ENCODE data around the gene WWC2.
A peak's percentile ranks its signal among the peaks of the same experiment; 100 is the strongest.

WWC2 gene

GRCh38 chr4:183094393-183095198, 4.5 kb upstream of the WWC2 start:
- no peaks in the 10 kb centered on the region for H3K27me3 ChIP-seq (ENCODE audit: insufficient read depth, low read length)
- no peaks in the 10 kb centered on the region for H3K9me3 ChIP-seq (ENCODE audit: low read length)
- no peaks in the 10 kb centered on the region for H3K4me1 ChIP-seq (ENCODE audit: insufficient read depth, low read length)
- no peak overlapping the region for H3K4me3 ChIP-seq (ENCODE audit: low read length)
- H3K36me3 ChIP-seq (ENCODE audit: insufficient read depth, low read length), result no peaks in the 10 kb centered on the region
- no peak overlapping the region for H2AFZ ChIP-seq (ENCODE audit: low read depth, low read length)

- no peak overlapping the region for H3K4me3 ChIP-seq (ENCODE audit: low read length)
- H3K9me3 ChIP-seq (ENCODE audit: low read length), result no peaks in the 10 kb centered on the region
Observed at GRCh38 chr4:183095199-183095512, 3.9 kb upstream of the WWC2 start.

DNA sequence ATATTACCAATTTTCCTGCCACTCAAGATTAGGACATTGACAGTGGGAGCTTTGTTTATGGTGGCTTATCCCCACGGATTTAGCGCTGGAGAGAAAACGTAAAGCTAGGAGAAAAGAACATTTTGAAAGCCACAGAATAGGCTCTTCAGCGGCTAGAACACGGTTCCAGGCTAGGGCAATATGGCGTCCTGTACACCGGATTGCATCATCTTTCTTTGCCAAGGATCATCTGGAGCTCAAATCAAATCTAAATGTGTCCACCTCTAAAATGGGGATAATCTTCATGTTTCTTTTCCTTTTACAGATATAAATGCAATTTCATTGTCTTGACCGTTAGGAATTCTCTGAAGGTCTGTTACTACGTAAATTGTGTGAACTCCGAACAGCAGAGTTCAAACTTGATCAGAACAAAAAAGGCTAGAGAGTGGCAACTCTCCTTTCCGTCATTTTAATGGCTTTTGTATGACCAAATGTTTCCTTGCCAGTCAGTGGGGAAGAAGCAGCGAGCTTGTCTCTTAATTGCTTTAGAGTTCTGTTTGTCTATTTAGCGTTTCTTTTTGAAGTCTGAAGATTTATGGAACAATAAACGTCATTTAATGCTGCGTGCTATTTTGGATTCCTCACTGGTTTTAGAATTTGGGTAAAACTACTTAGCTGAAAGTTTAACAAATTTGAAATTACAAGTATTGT, 2.6 kb upstream of the WWC2 start:
- Histone ChIP-seq H3K4me3 (ENCODE audit: low read length) (no peak overlapping the region), H3K27me3 (ENCODE audit: insufficient read depth, low read length) (no peaks in the 10 kb centered on the region), H3K36me3 (ENCODE audit: insufficient read depth, low read length) (no peaks in the 10 kb centered on the region), H2AFZ (ENCODE audit: low read depth, low read length) (no peak overlapping the region), H3K4me1 (ENCODE audit: insufficient read depth, low read length) (peaks cover 9% of the 10 kb centered on the region), H3K9me3 (ENCODE audit: low read length) (no peaks in the 10 kb centered on the region)

More at GRCh38 chr4:183095199-183095512, 3.9 kb upstream of the WWC2 start:
- H3K36me3 ChIP-seq (ENCODE audit: insufficient read depth, low read length), result no peaks in the 10 kb centered on the region
- H3K4me1 ChIP-seq (ENCODE audit: insufficient read depth, low read length), result no peaks in the 10 kb centered on the region
- no peak overlapping the region for H2AFZ ChIP-seq (ENCODE audit: low read depth, low read length)
- H3K27me3 ChIP-seq (ENCODE audit: insufficient read depth, low read length), result no peaks in the 10 kb centered on the region

DNA sequence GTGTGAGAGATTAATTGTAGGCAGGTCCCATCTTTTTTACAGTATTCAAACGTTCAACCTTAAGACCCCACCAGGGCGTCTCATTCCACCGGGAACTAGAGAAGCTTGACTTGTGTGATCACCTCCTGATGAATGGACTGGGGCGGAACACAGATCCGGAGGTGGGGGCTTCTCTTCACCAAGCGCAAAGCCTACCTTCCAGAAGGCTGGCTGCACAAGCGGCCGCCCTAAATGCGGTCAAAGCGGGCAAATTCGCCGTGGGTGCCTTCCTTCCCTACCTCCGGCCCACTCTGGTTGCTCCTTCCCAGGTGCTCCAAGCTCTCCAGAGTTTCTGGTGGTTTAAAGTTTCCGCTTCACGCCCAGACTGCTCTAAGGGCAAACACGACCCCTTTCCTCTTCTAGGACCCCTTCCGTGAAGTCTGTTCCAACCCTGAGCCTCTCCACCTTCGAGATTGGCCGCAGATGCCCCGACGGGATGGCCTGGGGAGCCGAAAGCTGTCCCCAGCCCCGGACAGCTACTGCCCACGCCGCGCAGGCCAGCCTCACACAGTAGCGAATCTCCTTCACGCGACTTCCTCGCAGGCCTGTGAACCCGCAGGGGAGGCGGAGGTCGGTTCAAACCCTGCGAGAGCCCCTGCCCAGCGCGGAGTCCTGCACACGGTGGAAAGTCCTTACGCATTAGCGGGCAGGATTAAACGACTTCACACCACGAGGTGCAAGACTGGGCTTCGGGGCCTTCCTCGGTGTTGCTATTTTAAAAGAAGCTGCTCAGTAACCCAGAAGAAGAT, 1.6 kb upstream of the WWC2 start:
- Histone ChIP-seq H3K27me3 (ENCODE audit: insufficient read depth, low read length) (no peaks in the 10 kb centered on the region), H3K9me3 (ENCODE audit: low read length) (no peaks in the 10 kb centered on the region), H3K36me3 (ENCODE audit: insufficient read depth, low read length) (no peaks in the 10 kb centered on the region), H3K4me1 (ENCODE audit: insufficient read depth, low read length) (peaks cover 13% of the 10 kb centered on the region), H2AFZ (ENCODE audit: low read depth, low read length) (no peak overlapping the region), H3K4me3 (ENCODE audit: low read length) (no peak overlapping the region)

DNA sequence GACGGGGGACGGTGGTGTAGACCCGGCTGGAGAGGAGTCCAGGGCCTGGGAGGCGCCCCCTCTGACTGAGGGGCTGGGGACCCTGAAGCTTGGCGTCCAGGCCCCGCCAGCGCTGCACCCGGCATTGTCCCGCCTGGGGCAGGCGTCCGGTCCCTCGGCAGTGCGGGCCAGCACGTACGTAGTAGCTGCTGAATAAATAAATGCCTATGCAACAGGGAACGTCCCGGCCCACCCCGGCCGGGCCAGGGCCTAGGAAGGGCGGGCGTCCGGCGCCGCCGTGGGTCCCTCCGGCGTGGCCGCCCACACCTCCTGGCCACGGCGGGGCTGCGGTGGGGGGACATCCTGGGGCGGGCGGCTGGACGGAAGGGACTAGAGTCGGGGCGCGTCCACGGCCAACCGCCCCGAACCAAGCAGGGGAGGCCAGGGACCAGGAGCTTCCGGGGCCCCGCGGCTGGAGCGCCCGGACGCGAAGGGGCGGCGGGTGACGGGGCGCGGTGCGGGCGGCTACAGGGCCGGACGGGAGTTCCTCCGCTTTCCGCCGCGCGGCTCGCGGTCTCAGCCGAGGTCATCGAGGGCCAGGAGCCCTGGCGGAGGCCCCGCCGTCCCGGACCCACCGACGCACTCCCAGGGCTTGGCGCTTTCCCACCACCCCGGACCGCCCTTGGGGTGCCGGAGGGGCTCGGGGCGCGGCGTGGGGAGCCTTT, 886 bp upstream of the WWC2 start:
- Histone ChIP-seq H3K4me1 (ENCODE audit: insufficient read depth, low read length) (peaks cover 13% of the 10 kb centered on the region), H3K4me3 (ENCODE audit: low read length) (peak overlapping the region; percentile 75), H3K36me3 (ENCODE audit: insufficient read depth, low read length) (no peaks in the 10 kb centered on the region), H3K27me3 (ENCODE audit: insufficient read depth, low read length) (no peaks in the 10 kb centered on the region), H2AFZ (ENCODE audit: low read depth, low read length) (peak overlapping the region; percentile 100), H3K9me3 (ENCODE audit: low read length) (no peaks in the 10 kb centered on the region)

- peak overlapping the region; percentile 100 for H2AFZ ChIP-seq (ENCODE audit: low read depth, low read length)
- no peaks in the 10 kb centered on the region for H3K27me3 ChIP-seq (ENCODE audit: insufficient read depth, low read length)
- peaks cover 13% of the 10 kb centered on the region for H3K4me1 ChIP-seq (ENCODE audit: insufficient read depth, low read length)
- H3K36me3 ChIP-seq (ENCODE audit: insufficient read depth, low read length), result no peaks in the 10 kb centered on the region
- no peaks in the 10 kb centered on the region for H3K9me3 ChIP-seq (ENCODE audit: low read length)
- H3K4me3 ChIP-seq (ENCODE audit: low read length), result peak overlapping the region; percentile 75
Observed at GRCh38 chr4:183099537-183100297, 660 bp downstream of the WWC2 start.

- peak overlapping the region; percentile 75 for H3K4me3 ChIP-seq (ENCODE audit: low read length)
- H2AFZ ChIP-seq (ENCODE audit: low read depth, low read length), result peak overlapping the region; percentile 100
- H3K27me3 ChIP-seq (ENCODE audit: insufficient read depth, low read length), result no peaks in the 10 kb centered on the region
- no peaks in the 10 kb centered on the region for H3K36me3 ChIP-seq (ENCODE audit: insufficient read depth, low read length)
- H3K4me1 ChIP-seq (ENCODE audit: insufficient read depth, low read length), result peaks cover 13% of the 10 kb centered on the region
- H3K9me3 ChIP-seq (ENCODE audit: low read length), result no peaks in the 10 kb centered on the region
Observed at GRCh38 chr4:183100298-183100599, 1.2 kb downstream of the WWC2 start.

DNA sequence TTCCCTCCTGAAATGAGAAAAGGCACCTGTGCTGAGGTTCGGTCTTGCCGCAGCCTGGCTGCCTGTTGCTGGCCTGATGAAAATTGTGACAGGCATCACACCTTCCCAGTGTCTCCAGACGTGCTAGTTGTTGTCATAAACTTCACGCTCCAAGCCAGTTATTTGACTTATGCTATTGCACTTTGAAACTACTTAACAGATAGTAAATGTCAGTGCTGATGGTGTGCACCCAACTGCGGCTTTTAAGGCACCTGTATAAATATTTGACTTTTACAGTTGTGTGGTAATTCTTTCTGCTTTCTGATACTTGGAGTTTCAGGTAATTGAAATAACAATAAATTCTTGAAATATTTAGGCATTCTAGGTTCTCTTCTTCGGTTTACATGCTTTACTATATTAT, 1.8 kb downstream of the WWC2 start:
- H3K36me3 ChIP-seq (ENCODE audit: insufficient read depth, low read length), result no peaks in the 10 kb centered on the region
- H2AFZ ChIP-seq (ENCODE audit: low read depth, low read length), result no peak overlapping the region
- peaks cover 13% of the 10 kb centered on the region for H3K4me1 ChIP-seq (ENCODE audit: insufficient read depth, low read length)
- H3K27me3 ChIP-seq (ENCODE audit: insufficient read depth, low read length), result no peaks in the 10 kb centered on the region
- H3K4me3 ChIP-seq (ENCODE audit: low read length), result peak overlapping the region; percentile 75
- no peaks in the 10 kb centered on the region for H3K9me3 ChIP-seq (ENCODE audit: low read length)

DNA sequence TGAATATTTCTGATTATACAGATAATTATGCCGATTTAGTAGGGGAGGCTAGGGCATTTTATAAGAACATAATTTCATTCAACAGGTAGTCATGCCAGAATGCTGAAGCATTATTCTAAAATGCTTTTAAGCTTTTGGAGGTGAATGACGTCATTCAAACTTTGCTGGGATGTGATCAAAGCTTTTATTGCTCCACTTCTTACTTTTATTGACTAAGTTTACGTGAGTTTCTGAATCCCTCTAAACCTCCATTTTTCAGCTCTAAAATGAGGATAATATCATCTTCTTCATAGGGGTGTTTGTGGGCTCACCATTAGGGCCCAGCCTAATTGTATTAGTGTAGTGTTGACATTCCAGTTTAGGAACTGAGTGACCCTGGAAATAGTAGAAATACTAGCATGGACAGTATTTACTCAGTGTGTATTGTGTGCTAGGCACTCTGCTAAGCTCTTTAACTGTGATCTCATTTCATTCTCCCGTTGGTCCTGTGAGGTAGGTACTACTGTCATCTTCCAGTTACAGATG, 3.0 kb downstream of the WWC2 start:
- peaks cover 13% of the 10 kb centered on the region for H3K4me1 ChIP-seq (ENCODE audit: insufficient read depth, low read length)
- no peak overlapping the region for H3K4me3 ChIP-seq (ENCODE audit: low read length)
- H2AFZ ChIP-seq (ENCODE audit: low read depth, low read length), result no peak overlapping the region
- no peaks in the 10 kb centered on the region for H3K36me3 ChIP-seq (ENCODE audit: insufficient read depth, low read length)
- H3K9me3 ChIP-seq (ENCODE audit: low read length), result no peaks in the 10 kb centered on the region
- H3K27me3 ChIP-seq (ENCODE audit: insufficient read depth, low read length), result no peaks in the 10 kb centered on the region

DNA sequence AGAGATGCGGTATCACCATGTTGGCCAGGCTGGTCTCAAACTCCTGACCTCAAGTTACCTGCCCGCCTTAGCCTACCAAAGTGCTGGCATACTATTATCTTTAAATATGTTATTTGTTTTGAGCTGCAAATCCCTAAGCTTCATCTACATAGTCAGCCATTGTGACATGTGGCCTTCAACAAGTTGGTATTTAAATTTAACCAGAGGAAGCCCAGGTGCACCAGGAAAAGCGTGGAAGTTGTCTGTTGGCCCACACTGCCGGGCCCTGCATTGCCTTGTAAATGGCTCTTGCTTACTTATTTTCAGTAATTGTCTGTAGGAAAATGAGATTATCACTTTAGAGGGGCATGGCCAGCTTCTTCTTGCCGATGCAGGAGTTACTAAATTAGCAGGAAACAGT, 6.0 kb downstream of the WWC2 start:
- no peak overlapping the region for H2AFZ ChIP-seq (ENCODE audit: low read depth, low read length)
- no peaks in the 10 kb centered on the region for H3K27me3 ChIP-seq (ENCODE audit: insufficient read depth, low read length)
- H3K9me3 ChIP-seq (ENCODE audit: low read length), result no peaks in the 10 kb centered on the region
- H3K36me3 ChIP-seq (ENCODE audit: insufficient read depth, low read length), result no peaks in the 10 kb centered on the region
- H3K4me3 ChIP-seq (ENCODE audit: low read length), result no peak overlapping the region
- peaks cover 13% of the 10 kb centered on the region for H3K4me1 ChIP-seq (ENCODE audit: insufficient read depth, low read length)

- Histone ChIP-seq H3K4me1 (ENCODE audit: insufficient read depth, low read length) (peaks cover 4% of the 10 kb centered on the region), H2AFZ (ENCODE audit: low read depth, low read length) (no peak overlapping the region)
Observed at GRCh38 chr4:183106839-183107238, 7.8 kb downstream of the WWC2 start.

DNA sequence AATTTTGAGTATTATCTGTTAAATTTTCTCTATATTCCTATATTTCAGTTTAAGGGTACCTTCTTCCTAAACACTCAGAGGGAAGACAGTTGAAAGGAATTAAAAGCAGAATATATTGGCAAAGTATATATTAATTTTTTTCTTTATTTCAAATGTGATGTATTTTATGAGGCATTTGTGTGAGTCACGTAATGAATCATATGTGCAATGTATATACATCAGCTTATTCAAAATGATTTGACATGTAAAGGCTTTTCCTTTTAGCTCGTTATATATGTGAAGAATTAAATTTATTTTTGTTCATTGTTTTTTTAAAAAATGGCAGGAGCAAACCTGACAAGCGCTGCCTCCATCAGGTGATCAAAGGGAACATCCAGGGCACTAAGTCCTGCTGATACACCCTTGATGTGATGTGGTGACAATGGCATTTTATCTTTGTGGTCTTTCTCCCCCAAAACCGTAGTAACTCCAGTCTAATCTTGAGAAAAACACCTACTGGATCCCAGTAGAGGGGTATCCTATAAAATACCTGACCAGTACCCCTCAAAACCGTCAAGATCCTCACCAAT, 8.9 kb downstream of the WWC2 start:
- no peaks in the 10 kb centered on the region for H3K9me3 ChIP-seq (ENCODE audit: low read length)
- H2AFZ ChIP-seq (ENCODE audit: low read depth, low read length), result no peak overlapping the region
- no peak overlapping the region for H3K4me3 ChIP-seq (ENCODE audit: low read length)

More at GRCh38 chr4:183106839-183107238, 7.8 kb downstream of the WWC2 start:
- H3K9me3 ChIP-seq (ENCODE audit: low read length), result no peaks in the 10 kb centered on the region
- no peak overlapping the region for H3K4me3 ChIP-seq (ENCODE audit: low read length)
- no peaks in the 10 kb centered on the region for H3K36me3 ChIP-seq (ENCODE audit: insufficient read depth, low read length)
- no peaks in the 10 kb centered on the region for H3K27me3 ChIP-seq (ENCODE audit: insufficient read depth, low read length)

More for the DNA sequence above, 8.9 kb downstream of the WWC2 start:
- Histone ChIP-seq H3K36me3 (ENCODE audit: insufficient read depth, low read length) (no peaks in the 10 kb centered on the region), H3K4me1 (ENCODE audit: insufficient read depth, low read length) (no peaks in the 10 kb centered on the region), H3K27me3 (ENCODE audit: insufficient read depth, low read length) (no peaks in the 10 kb centered on the region)
